ENCODE measurements around the gene BCL2.

Gene BCL2

DNA sequence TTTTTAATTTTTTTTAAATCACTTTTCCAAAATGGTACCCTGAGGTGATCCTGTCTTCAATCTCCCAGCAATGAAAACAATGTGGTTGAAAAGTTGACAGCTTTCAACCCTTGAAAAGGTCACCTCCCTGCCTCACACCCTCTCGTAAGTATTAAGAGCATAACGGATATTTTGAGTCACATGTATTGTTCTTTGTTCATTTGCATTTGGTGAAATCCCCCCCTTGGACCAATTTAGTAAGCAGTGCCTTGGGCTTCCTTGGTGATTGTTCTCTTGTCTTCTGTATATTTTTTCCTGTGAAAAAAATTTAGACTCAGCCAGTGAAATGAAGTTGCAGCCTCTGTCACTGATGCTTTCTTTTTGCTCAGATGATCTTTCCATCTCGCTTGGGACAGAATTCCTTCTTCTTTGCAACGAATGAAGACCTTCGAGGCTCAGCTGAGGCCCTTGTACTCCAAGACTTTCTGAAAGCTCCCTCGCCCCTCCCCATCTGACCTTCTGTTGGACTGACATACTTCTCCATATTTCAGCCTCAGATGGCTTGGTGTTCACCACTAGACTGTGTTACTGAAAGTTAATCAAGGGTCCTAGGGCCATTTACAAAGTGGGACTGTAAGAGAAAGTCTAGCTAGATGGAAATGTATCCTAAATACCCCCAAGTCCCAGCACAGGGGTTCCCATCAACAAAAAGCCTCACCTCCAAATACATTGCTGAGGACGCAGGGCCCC lies 158.4 kb downstream of the BCL2 start:
- TF ChIP-seq EGR1 (IDR thresholded peaks at IDR 0.05): no peak
- no peak for TF ChIP-seq CEBPB (IDR thresholded peaks at IDR 0.05)
- no peak for TF ChIP-seq FOXM1 (IDR thresholded peaks at IDR 0.05; ENCODE audit: borderline replicate concordance, low read depth)
- TF ChIP-seq NFIC (IDR thresholded peaks at IDR 0.05): no peak
- TF ChIP-seq RAD21 (IDR thresholded peaks at IDR 0.05; ENCODE audit: low read depth): no peak
- no peak for TF ChIP-seq ZBTB7A (IDR thresholded peaks at IDR 0.05; ENCODE audit: low read depth)
- TF ChIP-seq TEAD4 (IDR thresholded peaks at IDR 0.05): no peak
- no peak for TF ChIP-seq TCF12 (IDR thresholded peaks at IDR 0.05; ENCODE audit: low read depth)
- no peak for TF ChIP-seq YY1 (IDR thresholded peaks at IDR 0.05; ENCODE audit: low read depth)
- no peak for TF ChIP-seq CREB1 (IDR thresholded peaks at IDR 0.05; ENCODE audit: low read depth)
- TF ChIP-seq, protein P1, sequence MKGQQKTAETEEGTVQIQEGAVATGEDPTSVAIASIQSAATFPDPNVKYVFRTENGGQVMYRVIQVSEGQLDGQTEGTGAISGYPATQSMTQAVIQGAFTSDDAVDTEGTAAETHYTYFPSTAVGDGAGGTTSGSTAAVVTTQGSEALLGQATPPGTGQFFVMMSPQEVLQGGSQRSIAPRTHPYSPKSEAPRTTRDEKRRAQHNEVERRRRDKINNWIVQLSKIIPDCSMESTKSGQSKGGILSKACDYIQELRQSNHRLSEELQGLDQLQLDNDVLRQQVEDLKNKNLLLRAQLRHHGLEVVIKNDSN (IDR thresholded peaks at IDR 0.05): no peak

DNA sequence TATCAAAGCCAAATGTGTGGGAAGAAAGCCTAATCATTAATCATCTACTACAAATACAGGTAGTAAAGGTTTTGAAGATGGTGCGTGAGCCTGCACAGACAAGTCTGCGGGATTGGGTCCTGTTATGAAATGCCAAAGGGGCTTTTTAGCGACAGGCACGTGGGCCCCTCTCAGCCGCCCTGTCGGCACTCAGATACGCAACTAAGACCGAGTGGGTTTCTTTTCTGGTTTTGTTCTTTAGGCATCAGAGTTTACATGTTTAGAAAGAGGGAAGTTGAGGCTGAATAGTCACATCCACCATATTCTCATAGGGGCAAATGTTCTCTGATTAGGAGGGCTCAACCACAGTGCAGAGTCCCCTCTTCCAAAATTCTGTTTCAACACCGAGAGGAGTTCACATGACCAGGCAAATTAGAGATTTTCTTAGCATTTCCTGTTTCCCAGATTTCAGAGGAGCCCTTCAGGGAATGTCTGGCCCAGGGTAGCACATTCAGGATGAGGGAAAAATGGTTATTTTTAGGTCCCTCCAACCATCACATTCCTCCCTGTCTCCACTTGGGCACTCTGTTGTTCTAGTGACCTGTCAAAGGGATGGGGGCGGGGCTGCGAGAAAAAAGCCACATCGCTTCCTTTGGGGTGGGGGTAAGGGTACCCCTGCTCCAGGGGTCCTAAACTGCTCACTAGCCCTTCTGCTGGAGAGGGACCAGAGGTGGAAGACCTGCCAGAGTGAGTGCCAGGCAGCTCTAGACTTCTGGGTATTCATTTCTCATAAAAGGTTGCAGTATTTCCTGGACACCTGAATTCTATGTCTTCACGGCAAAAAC lies 159.2 kb downstream of the BCL2 start:
- TF ChIP-seq, protein P1 (IDR thresholded peaks at IDR 0.05): no peak
- TF ChIP-seq CREB1 (IDR thresholded peaks at IDR 0.05; ENCODE audit: low read depth): no peak
- TF ChIP-seq, protein P2, sequence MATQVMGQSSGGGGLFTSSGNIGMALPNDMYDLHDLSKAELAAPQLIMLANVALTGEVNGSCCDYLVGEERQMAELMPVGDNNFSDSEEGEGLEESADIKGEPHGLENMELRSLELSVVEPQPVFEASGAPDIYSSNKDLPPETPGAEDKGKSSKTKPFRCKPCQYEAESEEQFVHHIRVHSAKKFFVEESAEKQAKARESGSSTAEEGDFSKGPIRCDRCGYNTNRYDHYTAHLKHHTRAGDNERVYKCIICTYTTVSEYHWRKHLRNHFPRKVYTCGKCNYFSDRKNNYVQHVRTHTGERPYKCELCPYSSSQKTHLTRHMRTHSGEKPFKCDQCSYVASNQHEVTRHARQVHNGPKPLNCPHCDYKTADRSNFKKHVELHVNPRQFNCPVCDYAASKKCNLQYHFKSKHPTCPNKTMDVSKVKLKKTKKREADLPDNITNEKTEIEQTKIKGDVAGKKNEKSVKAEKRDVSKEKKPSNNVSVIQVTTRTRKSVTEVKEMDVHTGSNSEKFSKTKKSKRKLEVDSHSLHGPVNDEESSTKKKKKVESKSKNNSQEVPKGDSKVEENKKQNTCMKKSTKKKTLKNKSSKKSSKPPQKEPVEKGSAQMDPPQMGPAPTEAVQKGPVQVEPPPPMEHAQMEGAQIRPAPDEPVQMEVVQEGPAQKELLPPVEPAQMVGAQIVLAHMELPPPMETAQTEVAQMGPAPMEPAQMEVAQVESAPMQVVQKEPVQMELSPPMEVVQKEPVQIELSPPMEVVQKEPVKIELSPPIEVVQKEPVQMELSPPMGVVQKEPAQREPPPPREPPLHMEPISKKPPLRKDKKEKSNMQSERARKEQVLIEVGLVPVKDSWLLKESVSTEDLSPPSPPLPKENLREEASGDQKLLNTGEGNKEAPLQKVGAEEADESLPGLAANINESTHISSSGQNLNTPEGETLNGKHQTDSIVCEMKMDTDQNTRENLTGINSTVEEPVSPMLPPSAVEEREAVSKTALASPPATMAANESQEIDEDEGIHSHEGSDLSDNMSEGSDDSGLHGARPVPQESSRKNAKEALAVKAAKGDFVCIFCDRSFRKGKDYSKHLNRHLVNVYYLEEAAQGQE (IDR thresholded peaks at IDR 0.05; ENCODE audit: low read depth): no peak
- TF ChIP-seq FOXM1 (IDR thresholded peaks at IDR 0.05; ENCODE audit: borderline replicate concordance, low read depth): no peak
- no peak for TF ChIP-seq RAD21 (IDR thresholded peaks at IDR 0.05; ENCODE audit: low read depth)

DNA sequence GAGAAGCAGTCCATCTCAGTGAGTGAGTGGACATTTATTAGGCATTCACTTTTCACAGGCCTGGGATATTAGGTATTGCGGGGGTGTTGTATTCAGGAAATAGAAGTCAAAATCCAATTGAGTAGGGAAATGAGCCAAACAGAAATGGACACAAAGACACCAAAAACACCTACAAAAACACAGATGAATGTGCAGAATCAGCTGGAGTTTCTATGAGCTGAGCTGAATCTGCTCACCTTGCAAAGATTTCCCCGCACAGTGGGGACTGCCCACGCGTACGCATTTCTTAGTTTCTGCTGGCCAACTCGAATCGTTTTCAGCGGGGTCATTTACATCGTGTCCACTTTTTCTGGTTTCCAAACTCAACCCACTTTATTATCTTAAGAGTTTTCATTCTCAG lies 160.0 kb downstream of the BCL2 start:
- TF ChIP-seq, protein P2 (IDR thresholded peaks at IDR 0.05; ENCODE audit: low read depth): no peak
- TF ChIP-seq TCF12 (IDR thresholded peaks at IDR 0.05; ENCODE audit: low read depth): no peak
- TF ChIP-seq, protein P3, sequence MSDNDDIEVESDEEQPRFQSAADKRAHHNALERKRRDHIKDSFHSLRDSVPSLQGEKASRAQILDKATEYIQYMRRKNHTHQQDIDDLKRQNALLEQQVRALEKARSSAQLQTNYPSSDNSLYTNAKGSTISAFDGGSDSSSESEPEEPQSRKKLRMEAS (IDR thresholded peaks at IDR 0.05): no peak
- TF ChIP-seq EGR1 (IDR thresholded peaks at IDR 0.05): no peak
- no peak for TF ChIP-seq CREB1 (IDR thresholded peaks at IDR 0.05; ENCODE audit: low read depth)
- TF ChIP-seq NFIC (IDR thresholded peaks at IDR 0.05): no peak
- no peak for TF ChIP-seq TEAD4 (IDR thresholded peaks at IDR 0.05)
- no peak for TF ChIP-seq ZBTB7A (IDR thresholded peaks at IDR 0.05; ENCODE audit: low read depth)
- TF ChIP-seq, protein P1 (IDR thresholded peaks at IDR 0.05): no peak
- TF ChIP-seq CEBPB (IDR thresholded peaks at IDR 0.05): no peak
- TF ChIP-seq YY1 (IDR thresholded peaks at IDR 0.05; ENCODE audit: low read depth): no peak
- TF ChIP-seq EP300 (IDR thresholded peaks at IDR 0.05; ENCODE audit: borderline replicate concordance): no peak
- no peak for TF ChIP-seq TAF1 (IDR thresholded peaks at IDR 0.05; ENCODE audit: low read depth)
- no peak for TF ChIP-seq FOXM1 (IDR thresholded peaks at IDR 0.05; ENCODE audit: borderline replicate concordance, low read depth)
- no peak for TF ChIP-seq RAD21 (IDR thresholded peaks at IDR 0.05; ENCODE audit: low read depth)

- TF ChIP-seq, protein P1 (IDR thresholded peaks at IDR 0.05): no peak
- TF ChIP-seq RAD21 (IDR thresholded peaks at IDR 0.05; ENCODE audit: low read depth): no peak
- TF ChIP-seq TEAD4 (IDR thresholded peaks at IDR 0.05): no peak
- no peak for TF ChIP-seq ZBTB7A (IDR thresholded peaks at IDR 0.05; ENCODE audit: low read depth)
- TF ChIP-seq, protein P3 (IDR thresholded peaks at IDR 0.05): no peak
- TF ChIP-seq YY1 (IDR thresholded peaks at IDR 0.05; ENCODE audit: low read depth): no peak
- no peak for TF ChIP-seq TCF12 (IDR thresholded peaks at IDR 0.05; ENCODE audit: low read depth)
- no peak for TF ChIP-seq CEBPB (IDR thresholded peaks at IDR 0.05)
- no peak for TF ChIP-seq FOXM1 (IDR thresholded peaks at IDR 0.05; ENCODE audit: borderline replicate concordance, low read depth)
- no peak for TF ChIP-seq TAF1 (IDR thresholded peaks at IDR 0.05; ENCODE audit: low read depth)
- TF ChIP-seq, protein P2 (IDR thresholded peaks at IDR 0.05; ENCODE audit: low read depth): no peak
- TF ChIP-seq EP300 (IDR thresholded peaks at IDR 0.05; ENCODE audit: borderline replicate concordance): no peak
- TF ChIP-seq NFIC (IDR thresholded peaks at IDR 0.05): no peak
- TF ChIP-seq CREB1 (IDR thresholded peaks at IDR 0.05; ENCODE audit: low read depth): no peak
- no peak for TF ChIP-seq EGR1 (IDR thresholded peaks at IDR 0.05)
Observed at GRCh38 chr18:63158676-63159291, 160.8 kb downstream of the BCL2 start.

All from Ishikawa (cell line).